HG02759 (cell line): ENCODE data around the gene TIGD3.
A peak's percentile ranks its signal among the peaks of the same experiment; 100 is the strongest.

ENCODE experiments used
- ATAC-seq: cut with Tn5 transposase; IDR thresholded peaks from one replicate; pipeline ENCODE4 v1.9.1; 2021; ENCODE audit warnings: mild to moderate bottlenecking, moderate library complexity; ENCODE audit not compliant: unreplicated experiment

TIGD3 gene

GRCh38 chr11:65389294-65389980 is 34.9 kb downstream of the TIGD3 start:
- ATAC-seq, result no peak

GRCh38 chr11:65390099-65390941 is 35.8 kb downstream of the TIGD3 start:
- no peak for ATAC-seq

GRCh38 chr11:65390996-65391395 is 36.4 kb downstream of the TIGD3 start:
- no peak for ATAC-seq

GRCh38 chr11:65392186-65392829 is 37.8 kb downstream of the TIGD3 start:
- no peak for ATAC-seq

GRCh38 chr11:65392899-65393298 is 38.3 kb downstream of the TIGD3 start:
- ATAC-seq, result no peak

- no peak for ATAC-seq
Measured at GRCh38 chr11:65393513-65394079, 39.0 kb downstream of the TIGD3 start.

GRCh38 chr11:65394125-65394536 is 39.6 kb downstream of the TIGD3 start:
- ATAC-seq, result no peak

- ATAC-seq, result no peak
Measured at GRCh38 chr11:65395961-65396530, 41.5 kb downstream of the TIGD3 start.

GRCh38 chr11:65396769-65397745 is 42.5 kb downstream of the TIGD3 start:
- ATAC-seq, result no peak

- ATAC-seq, result no peak
Measured at GRCh38 chr11:65398362-65398910, 43.9 kb downstream of the TIGD3 start.

GRCh38 chr11:65399249-65399648 is 44.7 kb downstream of the TIGD3 start:
- ATAC-seq, result no peak

GRCh38 chr11:65399845-65400244 is 45.3 kb downstream of the TIGD3 start:
- no peak for ATAC-seq

- no peak for ATAC-seq
Measured at GRCh38 chr11:65400307-65401072, 45.9 kb downstream of the TIGD3 start.

- ATAC-seq, result no peak
Measured at GRCh38 chr11:65401073-65401802, 46.7 kb downstream of the TIGD3 start.

GRCh38 chr11:65401803-65402248 is 47.3 kb downstream of the TIGD3 start:
- ATAC-seq, result no peak

GRCh38 chr11:65402790-65403189 is 48.2 kb downstream of the TIGD3 start:
- ATAC-seq, result no peak

GRCh38 chr11:65403607-65404121 is 49.1 kb downstream of the TIGD3 start:
- peak; percentile 56 for ATAC-seq

GRCh38 chr11:65404210-65404609 is 49.7 kb downstream of the TIGD3 start:
- ATAC-seq, result no peak
